GM06990 (cell line): ENCODE data around the gene WDR5B.
A peak's percentile ranks its signal among the peaks of the same experiment; 100 is the strongest.

Experiments used
- DNase-seq: peaks from one replicate; pipeline ENCODE4 v3.0.0-alpha.2; 2011; ENCODE audit not compliant: insufficient read length; ENCODE audit errors: extremely low read depth
- H3K27me3 ChIP-seq: replicated peaks from 2 replicates; pipeline ENCODE4 v1.6.0; 2011; ENCODE audit warnings: low read length; ENCODE audit not compliant: control insufficient read depth, insufficient read depth
- H3K36me3 ChIP-seq: 2 replicates; pipeline ENCODE4 v1.5.1; 2011; ENCODE audit warnings: low read length; ENCODE audit not compliant: control insufficient read depth, insufficient read depth
- H3K4me3 ChIP-seq: replicated peaks from 2 replicates; pipeline ENCODE4 v1.5.1; 2011; ENCODE audit warnings: low read depth, mild to moderate bottlenecking, control low read depth, low read length
- TF ChIP-seq, protein P1 (sequence below): IDR thresholded peaks from 2 replicates; pipeline ENCODE4 v1.5.1; 2011; ENCODE audit warnings: low read length, control low read depth, mild to moderate bottlenecking, inconsistent platforms; ENCODE audit not compliant: insufficient read depth, poor library complexity, severe bottlenecking

Gene WDR5B

DNA sequence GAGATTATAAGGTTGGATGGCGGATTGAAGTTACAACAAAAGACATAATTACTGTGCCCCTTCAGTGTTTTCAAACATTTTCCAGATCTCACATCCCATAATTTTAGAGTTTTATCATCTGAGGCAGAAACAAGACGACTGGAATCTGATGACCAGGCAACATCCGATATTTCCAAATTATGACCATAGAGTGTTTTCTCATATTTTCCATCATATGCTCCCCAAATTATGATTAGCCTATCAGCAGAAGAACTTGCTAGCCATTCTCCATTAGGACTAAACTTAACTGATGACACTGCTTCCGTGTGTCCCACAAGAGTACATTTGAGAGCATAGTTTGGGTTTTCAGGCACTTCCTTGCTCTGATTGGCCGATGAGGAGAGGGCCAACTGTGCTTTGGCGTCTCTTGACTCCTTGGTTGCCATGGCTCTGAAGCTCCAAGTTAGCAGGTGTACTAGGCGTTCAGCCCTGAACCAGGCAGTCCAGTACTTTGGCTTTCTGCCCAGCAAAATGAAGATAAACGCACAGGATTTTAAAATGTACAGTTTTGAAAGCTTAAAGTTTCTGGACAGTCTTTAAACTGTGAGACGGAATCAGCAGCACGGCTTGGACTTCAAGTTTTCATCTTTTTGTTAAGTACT, 638 bp downstream of the WDR5B start:
- Histone ChIP-seq H3K27me3 (no peaks in the 10 kb centered on the region), H3K36me3 (no peaks in the 10 kb centered on the region; the same call in 1 of the 2 replicates), H3K4me3 (peak overlapping the region; percentile 71)
- DNase-seq, result no peak
- TF ChIP-seq, protein P1, sequence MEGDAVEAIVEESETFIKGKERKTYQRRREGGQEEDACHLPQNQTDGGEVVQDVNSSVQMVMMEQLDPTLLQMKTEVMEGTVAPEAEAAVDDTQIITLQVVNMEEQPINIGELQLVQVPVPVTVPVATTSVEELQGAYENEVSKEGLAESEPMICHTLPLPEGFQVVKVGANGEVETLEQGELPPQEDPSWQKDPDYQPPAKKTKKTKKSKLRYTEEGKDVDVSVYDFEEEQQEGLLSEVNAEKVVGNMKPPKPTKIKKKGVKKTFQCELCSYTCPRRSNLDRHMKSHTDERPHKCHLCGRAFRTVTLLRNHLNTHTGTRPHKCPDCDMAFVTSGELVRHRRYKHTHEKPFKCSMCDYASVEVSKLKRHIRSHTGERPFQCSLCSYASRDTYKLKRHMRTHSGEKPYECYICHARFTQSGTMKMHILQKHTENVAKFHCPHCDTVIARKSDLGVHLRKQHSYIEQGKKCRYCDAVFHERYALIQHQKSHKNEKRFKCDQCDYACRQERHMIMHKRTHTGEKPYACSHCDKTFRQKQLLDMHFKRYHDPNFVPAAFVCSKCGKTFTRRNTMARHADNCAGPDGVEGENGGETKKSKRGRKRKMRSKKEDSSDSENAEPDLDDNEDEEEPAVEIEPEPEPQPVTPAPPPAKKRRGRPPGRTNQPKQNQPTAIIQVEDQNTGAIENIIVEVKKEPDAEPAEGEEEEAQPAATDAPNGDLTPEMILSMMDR, result no peak

DNA sequence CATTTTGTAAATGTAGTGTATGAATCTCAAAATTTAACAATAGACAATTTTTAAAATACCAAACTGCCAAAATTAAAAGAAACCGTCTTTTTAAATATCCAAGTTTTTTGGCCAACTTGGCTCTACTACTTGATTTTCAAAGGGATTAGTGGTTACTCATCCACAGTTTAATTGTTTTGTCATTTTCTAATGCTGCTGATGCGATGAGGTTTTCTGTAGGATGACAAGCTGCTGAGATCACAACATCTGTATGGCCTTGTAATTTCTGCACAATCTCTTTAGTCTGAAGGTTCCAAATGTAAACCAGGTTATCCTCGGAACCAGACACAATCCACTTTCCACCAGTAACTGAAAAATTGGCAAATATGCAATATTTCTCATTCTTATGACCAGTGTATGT, 1.5 kb downstream of the WDR5B start:
- H3K36me3 ChIP-seq, result peaks cover 3% of the 10 kb centered on the region
- DNase-seq, result no peak
- H3K4me3 ChIP-seq, result peak overlapping the region; percentile 71; the same call in 1 of the 2 replicates
- no peaks in the 10 kb centered on the region for H3K27me3 ChIP-seq
- TF ChIP-seq, protein P1, result no peak

DNA sequence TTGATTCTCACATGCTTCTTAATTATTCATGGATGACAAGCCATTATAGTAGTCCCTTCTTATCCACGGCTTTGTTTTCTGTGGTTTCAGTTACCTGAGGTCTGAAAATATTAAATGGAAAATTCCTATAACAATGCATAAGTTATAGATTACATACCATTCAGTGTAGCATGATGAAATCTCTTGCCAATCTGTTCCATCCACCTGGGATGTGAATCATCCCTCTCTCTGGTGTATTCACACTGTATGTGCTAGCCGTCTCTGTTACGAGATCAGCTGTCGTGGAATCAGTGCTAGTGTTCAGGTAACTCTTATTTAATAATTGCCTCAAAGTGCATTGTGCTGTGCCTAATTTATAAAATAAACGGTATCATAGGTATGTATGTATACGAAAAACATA, 5.2 kb downstream of the WDR5B start:
- no peak overlapping the region for H3K4me3 ChIP-seq
- no peak for DNase-seq
- TF ChIP-seq, protein P1, result no peak
- H3K36me3 ChIP-seq, result peaks cover 4% of the 10 kb centered on the region
- H3K27me3 ChIP-seq, result no peaks in the 10 kb centered on the region

DNA sequence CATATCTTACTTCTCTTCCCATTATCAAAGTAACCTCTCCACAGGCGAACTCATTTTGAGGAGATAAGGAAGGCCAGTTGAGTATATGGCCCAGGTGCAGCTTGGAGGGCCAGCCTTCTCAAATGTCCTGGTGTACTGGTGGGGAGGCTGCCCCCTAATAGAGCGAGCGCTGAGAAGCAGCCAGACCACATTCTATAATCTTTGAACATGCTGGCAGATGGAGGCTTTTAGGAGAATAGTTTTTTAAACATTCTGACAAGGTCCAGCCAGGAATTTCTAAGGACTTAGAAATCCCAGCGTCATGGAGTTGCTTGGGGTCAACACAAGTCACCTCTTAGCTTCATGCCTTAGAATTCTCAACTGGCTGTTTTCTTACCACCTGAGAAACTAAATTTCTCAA, 5.8 kb downstream of the WDR5B start:
- peaks cover 5% of the 10 kb centered on the region for H3K36me3 ChIP-seq
- no peak for DNase-seq
- no peak overlapping the region for H3K4me3 ChIP-seq
- no peaks in the 10 kb centered on the region for H3K27me3 ChIP-seq
- TF ChIP-seq, protein P1, result no peak

DNA sequence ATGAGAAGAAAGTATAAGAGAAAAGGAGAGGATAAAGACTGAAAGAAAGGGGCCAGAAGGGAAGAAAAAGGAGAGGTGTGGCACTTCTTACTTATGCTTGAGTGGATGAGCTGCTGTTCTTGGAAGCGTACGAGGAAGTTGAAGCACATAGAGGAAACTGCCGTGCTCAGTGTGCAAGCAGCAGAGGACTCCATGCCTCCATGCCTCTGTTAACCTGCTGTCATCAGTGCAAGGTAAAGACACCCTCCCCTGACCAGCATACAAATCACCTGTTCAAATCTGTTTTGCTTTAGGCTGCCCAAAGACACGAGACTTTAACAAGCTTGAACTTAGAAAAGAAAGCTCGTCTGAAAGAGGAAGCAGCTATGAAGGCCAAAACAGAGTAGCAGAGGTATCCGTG, 6.4 kb downstream of the WDR5B start:
- no peak for DNase-seq
- peaks cover 7% of the 10 kb centered on the region for H3K36me3 ChIP-seq
- TF ChIP-seq, protein P1, result no peak
- no peak overlapping the region for H3K4me3 ChIP-seq
- no peaks in the 10 kb centered on the region for H3K27me3 ChIP-seq

DNA sequence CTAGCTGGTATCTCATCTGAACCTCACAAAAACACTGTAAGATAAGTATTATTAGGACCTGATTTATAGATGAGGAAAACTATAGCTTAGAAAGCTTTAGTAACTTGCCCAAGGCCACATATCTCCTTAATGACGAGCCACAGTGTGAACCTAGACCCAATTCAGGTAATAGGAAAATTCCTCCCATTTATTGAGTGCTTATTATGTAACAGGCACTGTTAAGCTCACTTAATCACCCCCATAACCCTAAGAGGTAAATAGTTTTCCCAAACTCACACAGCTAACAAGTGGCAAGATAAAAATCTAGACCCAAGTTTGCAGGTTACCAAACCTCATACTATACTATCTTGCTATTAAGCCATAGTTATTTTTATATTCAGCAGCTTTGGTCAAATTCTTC, 7.9 kb downstream of the WDR5B start:
- H3K4me3 ChIP-seq, result no peak overlapping the region
- peaks cover 9% of the 10 kb centered on the region for H3K36me3 ChIP-seq
- TF ChIP-seq, protein P1, result no peak
- no peak for DNase-seq
- no peaks in the 10 kb centered on the region for H3K27me3 ChIP-seq
